Measurements from ENCODE around the gene ADAMTS4. TPM values are rescaled to one million over a fixed set of nuclear protein-coding genes. Genes with fewer than 3 reads are reported as not detected.

The ADAMTS4 gene
- total and polyA plus RNA-seq, 2 of the 4 experiments (the other 2 are of a cell fraction): 0.39 to 0.72 TPM

GRCh38 chr1:161200992-161201835 lies 2.4 kb upstream of the ADAMTS4 start:
- Histone ChIP-seq H3K14ac (replicated peaks; ENCODE audit: low read depth, low read length) (peak overlapping the region; percentile 99), H3K9me1 (ENCODE audit: insufficient read depth, low read length) (peaks cover 24% of the 10 kb centered on the region), H3K27me3 (ENCODE audit: control insufficient read depth, insufficient read depth, low read length) (no peaks in the 10 kb centered on the region), H2BK5ac (ENCODE audit: low read depth, low read length, poor library complexity, severe bottlenecking) (peak overlapping the region; percentile 90), H3K79me1 (ENCODE audit: low read depth in 1 of 2, low read length in 2 of 2) (peaks cover 14 to 32% of the 10 kb centered on the region in 2 experiments), H2BK20ac (ENCODE audit: low read depth, low read length) (peak overlapping the region; percentile 66), H3K9me3 (ENCODE audit: control insufficient read depth, insufficient read depth, low read length) (no peaks in the 10 kb centered on the region), H3K56ac (ENCODE audit: extremely low read depth, insufficient read depth, low read length) (peak overlapping the region; percentile 63; the same call in 1 of the 2 replicates), H2BK15ac (ENCODE audit: low read depth, low read length) (peak overlapping the region; percentile 59; the same call in 2 of the 3 replicates), H3K23ac (ENCODE audit: low read depth, low read length) (peak overlapping the region; percentile 74; the same call in 1 of the 2 replicates), H4K91ac (ENCODE audit: insufficient read depth, low read depth, low read length) (peak overlapping the region; percentile 98), H4K5ac (ENCODE audit: low read depth, low read length) (peak overlapping the region; percentile 84), H4K20me1 (ENCODE audit: insufficient read depth, low read length) (peaks cover under 1% of the 10 kb centered on the region; the same call in 1 of the 2 replicates), H3K4me1 (ENCODE audit: control insufficient read depth, insufficient read depth, low read length) (peaks cover 31% of the 10 kb centered on the region), H2AK9ac (replicated peaks; ENCODE audit: low read depth, low read length, poor library complexity) (peak overlapping the region; percentile 94), H3K9ac (ENCODE audit: low read depth, low read length) (peak overlapping the region; percentile 79), H3K4ac (ENCODE audit: low read depth, low read length) (peak overlapping the region; percentile 94), H3K27ac (ENCODE audit: insufficient read depth, low read length) (peak overlapping the region; percentile 88), H3K18ac (ENCODE audit: low read depth, low read length) (peak overlapping the region; percentile 67), H2AFZ (replicated peaks; ENCODE audit: low read length, poor library complexity) (peak overlapping the region; percentile 98), H2AK5ac (ENCODE audit: low read depth, low read length) (peak overlapping the region; percentile 94), H3K4me2 (ENCODE audit: low read depth, low read length) (peak overlapping the region; percentile 74), H3K36me3 (ENCODE audit: control insufficient read depth, insufficient read depth, low read length) (peaks cover 6% of the 10 kb centered on the region; the same call in 1 of the 2 replicates), H4K8ac (ENCODE audit: low read depth in 2 of 2, low read length in 2 of 2) (peak overlapping the region; percentile 85 to 96), H2BK120ac (ENCODE audit: low read depth, low read length) (peak overlapping the region; percentile 95), H3K4me3 (ENCODE audit: insufficient read depth, low read depth, low read length) (peak overlapping the region; percentile 33; the same call in 1 of the 2 replicates)
- ChIA-PET POLR2A (ENCODE audit: unreplicated experiment) (interaction anchor here (0.5 to 0.9 kb wide), 2 partner anchors 24 to 73 kb away, joined by 3 to 4 read pairs; partner anchors contain the start of gene TOMM40L), CTCF (interaction anchor here (0.5 to 3.0 kb wide), 5 partner anchors 9 to 185 kb away, joined by 3 to 19 read pairs (median 3); partner anchors contain the start of gene TOMM40L)
- ATAC-seq (ENCODE audit: low read depth) (no peak), DNase-seq (peak; percentile 69)
- BruUV-seq (replicated peaks): no TSS peak
- intact Hi-C loops (cut with micrococcal nuclease): no loop called here
- dilution Hi-C loops (cut with HindIII; ENCODE audit: low sequenced_read_pairs, unreplicated experiment): no loop called here
- in situ Hi-C loops (cut with MboI; ENCODE audit: low sequenced_read_pairs): no loop called here
- 8% methylated on average over 2 of the region's 13 CpGs; no CpG with 5 or more reads in 1 of the 2 experiments for WGBS, 2 experiments (ENCODE audit: extremely low coverage in 2 of 2, insufficient read length in 1 of 2)
- TF ChIP-seq POLR2A (IDR thresholded peaks at IDR 0.05; ENCODE audit: low read depth, low read length) (no peak), RCOR1 (IDR thresholded peaks at IDR 0.05; ENCODE audit: insufficient replicate concordance, low read length) (no peak), MAZ (IDR thresholded peaks at IDR 0.05; ENCODE audit: borderline replicate concordance, low read depth, low read length) (no peak), RFX5 (IDR thresholded peaks at IDR 0.05; ENCODE audit: low read depth, low read length) (no peak), RAD21 (IDR thresholded peaks at IDR 0.05; ENCODE audit: low read length) (no peak), CEBPB (IDR thresholded peaks at IDR 0.05; ENCODE audit: low read depth, low read length) (peak; percentile 49; the same call in 1 of the 2 replicates), NFE2L2 (IDR thresholded peaks at IDR 0.05; ENCODE audit: low read depth, low read length) (no peak), MAFK (IDR thresholded peaks at IDR 0.05; ENCODE audit: low read depth, low read length) (no peak)

Data from IMR-90 (cell line).